Urinary bladder (tissue), 4 donors: ENCODE data around the gene IL3RA. TPM values are rescaled to one million over a fixed set of nuclear protein-coding genes. Genes with fewer than 3 reads are reported as not detected.
"Not testable (repeated sequence)": the region's sequence is repeated elsewhere in the genome, so short reads cannot be mapped to it uniquely, and the experiment has no call there.

Experiments used
- DNase-seq: peaks from one replicate; pipeline ENCODE4 v3.0.0-alpha.2; 2015; ENCODE audit errors: extremely low spot score
- H3K27ac ChIP-seq: one replicate; pipeline ENCODE4 v1.5.1; 2013; ENCODE audit warnings: low read depth, mild to moderate bottlenecking, moderate library complexity
- H3K36me3 ChIP-seq: one replicate; pipeline ENCODE4 v1.6.1; 2013; ENCODE audit warnings: mild to moderate bottlenecking, moderate library complexity; ENCODE audit not compliant: insufficient read depth
- H3K4me1 ChIP-seq: one replicate; pipeline ENCODE4 v1.6.1; 2013; ENCODE audit warnings: mild to moderate bottlenecking, moderate library complexity; ENCODE audit not compliant: insufficient read depth
- H3K4me3 ChIP-seq: one replicate; pipeline ENCODE4 v1.5.1; 2013; ENCODE audit warnings: low read depth, low read length
- WGBS: extraction: QIAGEN DNeasy Blood & Tissue Kit; methylation state at CpG from one replicate; pipeline ENCODE4 v1.1.7; 2013; 5-methylcytosine and 5-hydroxymethylcytosine counted together
- polyA plus RNA-seq: library from polyadenylated mRNA; stranded (reverse); fragments of 200-250 nt; gene quantifications from one replicate; pipeline ENCODE4 v1.2.3, GENCODE V29; 2013
- total RNA-seq: library from RNA; depleted of rRNA; stranded (reverse); fragments of >200 nt; gene quantifications from one replicate; pipeline ENCODE4 v1.2.3, GENCODE V29; 2014
- donor health status: healthy with polysubstance abuse.
- donor health status: healthy.

The IL3RA gene
- total and polyA plus RNA-seq, 2 donors, result 2.5 to 16.7 TPM

DNA sequence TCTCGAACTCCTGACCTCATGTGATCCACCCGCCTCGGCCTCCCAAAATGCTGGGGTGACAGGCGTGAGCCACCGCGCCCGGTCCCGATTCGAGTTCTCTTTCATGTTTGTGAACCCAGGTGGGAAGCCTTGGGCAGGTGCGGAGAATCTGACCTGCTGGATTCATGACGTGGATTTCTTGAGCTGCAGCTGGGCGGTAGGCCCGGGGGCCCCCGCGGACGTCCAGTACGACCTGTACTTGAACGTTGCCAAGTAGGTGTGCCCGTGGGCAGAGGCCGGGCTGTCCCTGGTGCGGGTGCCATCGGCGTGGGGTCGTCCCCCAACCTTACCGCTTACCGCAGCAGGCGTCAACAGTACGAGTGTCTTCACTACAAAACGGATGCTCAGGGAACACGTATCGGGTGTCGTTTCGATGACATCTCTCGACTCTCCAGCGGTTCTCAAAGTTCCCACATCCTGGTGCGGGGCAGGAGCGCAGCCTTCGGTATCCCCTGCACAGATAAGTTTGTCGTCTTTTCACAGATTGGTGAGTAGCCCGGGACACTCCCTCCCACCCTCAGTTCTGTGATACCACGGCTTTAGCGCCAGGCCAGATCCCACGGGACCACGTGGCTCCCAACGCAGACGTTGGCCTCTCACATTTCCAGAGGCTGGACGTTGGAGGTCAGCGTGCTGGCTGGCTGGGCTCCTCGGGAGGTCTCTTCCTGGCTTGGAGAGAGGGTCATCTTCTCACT lies 15.6 kb downstream of the IL3RA start:
- Histone ChIP-seq H3K4me3 (no peak overlapping the region), H3K4me1 (no peaks in the 10 kb centered on the region), H3K27ac (no peak overlapping the region), H3K36me3 (no peaks in the 10 kb centered on the region)
- WGBS, result 91% methylated on average over 49 of the region's 49 CpGs
- DNase-seq, result no peak

DNA sequence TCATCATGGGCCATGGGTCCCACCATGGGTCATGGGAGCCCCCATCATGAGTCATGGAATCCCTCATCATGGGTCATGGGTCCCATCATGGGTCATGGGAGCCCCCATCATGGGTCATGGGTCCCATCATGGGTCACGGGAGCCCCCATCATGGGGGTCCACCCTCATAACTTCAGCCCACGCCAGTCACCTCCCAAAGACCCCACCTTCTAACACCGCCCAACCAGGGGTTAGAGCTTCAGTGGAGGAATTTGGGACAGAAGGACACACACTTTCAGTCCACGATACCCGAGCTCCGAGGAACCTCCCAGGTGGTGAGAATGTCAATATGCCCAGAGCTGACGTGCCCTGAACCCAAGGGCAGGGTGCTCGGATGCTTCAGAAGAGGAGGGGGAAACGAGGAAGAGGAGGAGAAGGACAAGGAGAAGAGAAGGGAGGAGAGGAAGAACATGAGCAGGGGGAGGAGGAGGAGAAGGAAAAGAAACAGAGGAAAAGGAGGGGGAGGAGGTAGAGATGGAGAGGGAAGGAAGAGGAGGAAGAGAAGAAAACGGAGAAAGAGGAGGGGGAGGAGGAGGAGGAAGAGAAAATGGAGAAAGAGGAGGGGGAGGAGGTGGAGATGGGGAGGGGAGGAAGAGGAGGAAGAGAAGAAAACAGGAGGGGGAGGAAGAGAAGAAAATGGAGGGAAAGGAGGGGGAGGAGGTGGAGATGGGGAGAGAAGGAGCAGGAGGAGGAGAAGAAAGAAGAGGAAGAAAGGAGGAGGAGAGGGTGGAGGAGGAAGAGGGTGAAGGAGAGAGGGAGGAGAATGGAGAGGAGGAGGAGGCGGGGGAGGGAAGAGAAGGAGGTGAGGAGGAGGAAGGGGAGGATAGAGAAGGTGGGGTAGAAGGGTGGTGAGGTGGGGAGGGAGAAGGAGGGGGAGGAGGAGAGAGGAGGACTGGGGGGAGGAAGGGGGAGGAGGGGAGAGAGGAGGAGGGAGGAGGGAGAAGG lies 17.7 kb downstream of the IL3RA start:
- WGBS, result 93% methylated on average over 11 of the region's 11 CpGs
- no peak for DNase-seq

DNA sequence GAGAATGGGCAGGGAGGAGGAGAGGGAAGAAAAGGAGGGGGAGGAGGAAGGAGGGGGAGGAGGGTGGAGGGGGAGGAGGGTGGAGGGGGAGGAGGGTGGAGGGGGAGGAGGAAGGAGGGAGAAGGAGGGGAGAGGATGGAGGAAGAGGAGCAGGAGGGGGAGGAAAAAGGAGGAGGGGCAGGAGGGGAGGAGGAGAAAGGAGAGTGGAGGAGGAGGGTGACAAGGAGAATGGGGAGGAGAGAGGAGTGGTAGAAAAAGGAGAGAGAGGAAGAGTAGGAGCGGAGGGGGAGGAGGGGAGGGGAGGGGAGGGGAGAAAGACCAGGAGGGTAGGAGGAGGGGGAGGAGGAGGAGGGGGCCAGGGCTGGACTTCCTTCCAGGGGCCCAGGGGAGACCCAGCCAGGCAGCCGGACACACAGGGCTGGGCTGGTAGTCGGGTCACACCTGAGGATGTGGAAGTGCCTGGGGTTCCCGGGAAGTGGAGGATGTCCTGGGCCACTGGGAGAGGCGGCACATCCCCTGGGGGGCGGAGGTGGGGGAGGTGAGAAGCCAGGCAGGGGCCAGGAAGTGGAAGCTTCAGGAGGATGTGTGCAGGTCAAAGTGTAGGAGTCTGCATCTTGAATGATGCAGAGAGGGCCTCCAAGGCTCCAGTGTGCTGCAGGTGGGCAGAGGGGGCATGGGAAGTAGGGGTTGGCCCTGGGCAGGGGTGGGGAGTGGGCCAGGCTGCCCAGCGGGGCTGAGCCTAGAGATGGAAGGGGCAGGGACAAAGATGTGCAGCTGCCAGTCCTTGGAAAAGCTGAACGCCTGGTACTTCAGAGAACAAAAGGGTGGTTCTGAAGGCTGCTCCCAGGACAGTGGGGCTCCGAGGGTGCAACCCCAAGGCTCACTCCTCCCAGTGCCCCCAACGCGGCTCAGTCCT lies 18.8 kb downstream of the IL3RA start:
- Histone ChIP-seq H3K27ac (no peak overlapping the region), H3K36me3 (no peaks in the 10 kb centered on the region), H3K4me1 (no peaks in the 10 kb centered on the region), H3K4me3 (no peak overlapping the region)
- 35% methylated on average over 11 of the region's 11 CpGs for WGBS
- no peak for DNase-seq

More for the DNA sequence above, 17.7 kb downstream of the IL3RA start:
- Histone ChIP-seq H3K36me3 (no peaks in the 10 kb centered on the region), H3K4me3 (no peak overlapping the region), H3K27ac (no peak overlapping the region), H3K4me1 (no peaks in the 10 kb centered on the region)

DNA sequence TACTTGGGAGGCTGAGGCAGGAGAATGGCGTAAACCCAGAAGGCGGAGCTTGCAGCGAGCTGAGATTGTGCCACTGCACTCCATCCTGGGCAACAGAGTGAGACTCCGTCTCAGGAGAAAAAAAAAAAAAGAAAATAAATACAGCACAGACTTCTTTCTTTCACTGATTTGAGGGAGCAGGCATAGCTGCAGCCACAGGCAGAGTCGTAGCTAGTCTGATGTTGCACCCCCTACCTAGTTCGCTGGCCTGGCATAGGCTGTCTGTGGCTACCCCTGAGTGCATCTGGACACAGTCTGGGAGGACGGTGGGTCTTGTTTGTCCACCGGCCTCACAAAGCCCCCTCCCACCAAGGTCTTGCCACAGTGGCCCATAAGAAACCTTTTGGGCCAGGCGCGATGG lies 21.4 kb downstream of the IL3RA start:
- Histone ChIP-seq H3K4me3 (no peak overlapping the region), H3K36me3 (no peaks in the 10 kb centered on the region), H3K27ac (no peak overlapping the region), H3K4me1 (no peaks in the 10 kb centered on the region)
- whole genome bisulfite sequencing, result 93% methylated on average over 10 of the region's 10 CpGs
- no peak for DNase-seq

DNA sequence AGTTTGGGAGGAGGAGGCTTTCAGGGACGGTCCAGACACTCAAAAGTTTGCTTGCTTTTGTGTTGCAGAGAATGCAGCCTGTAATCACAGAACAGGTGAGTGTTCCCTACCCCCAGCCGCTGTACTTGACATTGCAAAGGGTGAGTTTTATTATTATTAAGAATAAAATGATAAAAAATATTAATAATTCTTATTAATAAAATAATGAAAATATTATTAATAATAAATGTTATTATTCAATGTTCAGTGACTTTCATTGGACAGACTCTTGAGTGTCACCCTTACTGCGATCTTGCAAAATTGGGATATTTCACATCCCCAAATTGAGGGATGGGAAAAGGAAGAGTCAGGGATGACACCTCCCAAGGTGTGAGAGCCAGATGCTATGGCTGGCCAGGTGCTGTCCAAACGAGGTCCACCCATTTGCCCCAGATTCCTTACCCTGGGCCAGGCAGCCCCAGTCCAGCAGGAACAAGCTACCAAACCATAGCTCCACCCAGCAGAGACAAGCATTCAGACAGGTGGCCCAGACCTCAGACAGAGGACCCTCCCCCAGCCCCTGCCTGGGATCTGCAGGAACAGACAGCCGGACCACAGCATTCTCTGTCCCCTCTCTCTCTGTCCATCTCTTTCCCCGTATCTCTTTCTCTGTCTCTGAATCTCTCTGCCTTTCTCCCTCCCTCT lies 22.4 kb downstream of the IL3RA start:
- Histone ChIP-seq H3K4me1 (no peaks in the 10 kb centered on the region), H3K4me3 (no peak overlapping the region), H3K36me3 (no peaks in the 10 kb centered on the region), H3K27ac (no peak overlapping the region)
- WGBS, result 81% methylated on average over 6 of the region's 6 CpGs
- no peak for DNase-seq

DNA sequence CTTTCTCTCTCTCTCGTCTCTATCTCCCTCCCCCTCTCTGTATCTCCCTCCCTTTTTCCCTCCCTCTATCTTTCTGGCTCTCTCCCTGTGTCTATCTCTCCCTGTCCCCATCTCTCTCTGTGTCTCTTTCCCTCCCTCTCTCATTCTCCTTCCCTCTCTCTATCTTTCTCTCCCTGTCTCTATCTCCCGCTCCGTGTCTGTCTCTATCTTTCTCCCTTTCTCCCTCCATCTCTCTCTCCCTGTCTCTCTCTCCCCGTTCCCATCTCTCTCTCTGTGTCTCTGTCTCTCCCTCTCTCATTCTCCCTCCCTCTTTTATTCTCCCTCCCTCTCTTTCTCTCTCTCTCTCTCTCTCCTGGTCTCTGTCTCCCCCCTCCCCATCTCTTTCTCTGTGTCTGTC lies 22.9 kb downstream of the IL3RA start:
- WGBS, result 61% methylated on average over 4 of the region's 4 CpGs
- H3K36me3 ChIP-seq, result no peaks in the 10 kb centered on the region

DNA sequence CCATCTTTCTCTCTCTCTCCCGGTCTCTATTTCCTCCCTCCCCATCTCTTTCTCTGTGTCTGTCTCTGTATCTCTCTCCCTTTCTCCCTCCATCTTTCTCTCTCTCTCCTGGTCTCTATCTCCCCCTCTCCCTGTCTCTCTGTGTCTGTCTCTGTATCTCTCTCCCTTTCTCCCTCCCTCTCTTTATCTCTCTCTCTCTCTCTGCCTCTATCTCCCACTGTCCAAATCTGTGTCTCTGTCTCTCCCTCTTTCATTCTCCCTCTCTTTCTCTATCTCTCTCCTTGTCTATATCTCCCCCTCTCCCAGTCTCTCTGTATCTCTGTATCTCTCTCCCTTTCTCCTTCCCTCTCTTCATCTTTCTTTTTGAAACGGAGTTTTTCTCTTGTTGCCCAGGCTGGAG lies 23.6 kb downstream of the IL3RA start:
- no peak overlapping the region for H3K4me3 ChIP-seq
- H3K36me3 ChIP-seq, result no peaks in the 10 kb centered on the region
- 72% methylated on average over 2 of the region's 2 CpGs for WGBS
- H3K4me1 ChIP-seq, result no peaks in the 10 kb centered on the region
- no peak overlapping the region for H3K27ac ChIP-seq
- DNase-seq, result no peak

More for the DNA sequence above, 22.9 kb downstream of the IL3RA start:
- DNase-seq, result no peak
- no peaks in the 10 kb centered on the region for H3K4me1 ChIP-seq
- H3K4me3 ChIP-seq, result no peak overlapping the region
- H3K27ac ChIP-seq, result no peak overlapping the region

DNA sequence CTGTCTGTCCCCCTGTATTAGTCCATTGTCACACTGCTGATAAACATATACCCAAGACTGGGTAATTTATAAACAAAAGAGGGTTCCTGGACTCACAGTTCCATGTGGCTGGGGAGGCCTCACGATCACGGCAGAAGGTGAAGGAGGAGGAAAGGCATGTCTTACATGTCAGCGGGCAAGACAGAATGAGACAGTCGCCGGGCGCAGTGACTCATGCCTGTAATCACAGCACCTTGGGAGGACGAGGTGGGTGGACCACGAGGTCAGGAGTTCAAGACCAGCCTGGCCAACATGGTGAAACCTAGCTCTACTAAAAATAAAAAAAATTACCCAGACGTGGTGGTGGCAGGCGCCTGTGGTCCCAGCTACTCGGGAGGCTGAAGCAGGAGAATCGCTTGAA lies 24.7 kb downstream of the IL3RA start:
- no peaks in the 10 kb centered on the region for H3K36me3 ChIP-seq
- no peak for DNase-seq
- no peaks in the 10 kb centered on the region for H3K4me1 ChIP-seq
- WGBS, result 76% methylated on average over 12 of the region's 12 CpGs
- H3K4me3 ChIP-seq, result no peak overlapping the region
- H3K27ac ChIP-seq, result no peak overlapping the region

DNA sequence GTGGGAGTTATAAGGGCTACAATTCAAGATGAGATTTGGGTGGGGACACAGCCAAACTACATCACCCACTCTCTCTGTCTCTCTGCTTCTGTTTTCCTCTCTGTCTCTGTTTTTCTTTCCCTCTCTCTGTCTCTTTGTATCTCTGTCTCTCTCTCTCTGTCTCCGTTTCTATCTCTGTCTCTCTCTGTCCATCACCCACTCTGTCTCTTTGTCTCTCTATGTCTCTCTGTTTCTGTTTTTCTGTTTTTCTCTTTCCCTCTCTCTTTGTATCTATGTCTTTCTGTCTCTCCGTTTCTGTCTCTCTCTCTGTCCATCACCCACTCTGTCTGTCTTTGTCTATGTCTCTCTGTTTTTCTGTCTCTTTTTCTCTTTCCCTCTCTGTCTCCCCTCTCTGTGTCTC lies 25.3 kb downstream of the IL3RA start:
- Histone ChIP-seq H3K27ac (no peak overlapping the region), H3K4me1 (no peaks in the 10 kb centered on the region), H3K4me3 (no peak overlapping the region), H3K36me3 (no peaks in the 10 kb centered on the region)
- DNase-seq, result no peak
- 90% methylated on average over 2 of the region's 2 CpGs for WGBS

DNA sequence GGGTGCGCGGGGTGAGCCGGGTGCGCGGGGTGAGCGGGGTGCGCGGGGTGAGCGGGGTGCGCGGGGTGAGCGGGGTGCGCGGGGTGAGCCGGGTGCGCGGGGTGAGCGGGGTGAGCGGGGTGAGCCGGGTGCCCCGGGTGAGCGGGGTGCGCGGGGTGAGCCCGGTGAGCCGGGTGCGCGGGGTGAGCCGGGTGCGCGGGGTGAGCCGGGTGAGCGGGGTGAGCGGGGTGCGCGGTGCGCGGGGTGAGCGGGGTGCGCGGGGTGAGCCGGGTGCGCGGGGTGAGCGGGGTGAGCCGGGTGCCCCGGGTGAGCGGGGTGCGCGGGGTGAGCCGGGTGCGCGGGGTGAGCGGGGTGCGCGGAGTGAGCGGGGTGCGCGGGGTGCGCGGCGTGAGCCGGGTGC lies 29.8 kb downstream of the IL3RA start:
- H3K4me1 ChIP-seq, H3K36me3 ChIP-seq, H3K27ac ChIP-seq, DNase-seq, H3K4me3 ChIP-seq: not testable (repeated sequence)
- 91% methylated on average over 20 of the region's 63 CpGs for WGBS

DNA sequence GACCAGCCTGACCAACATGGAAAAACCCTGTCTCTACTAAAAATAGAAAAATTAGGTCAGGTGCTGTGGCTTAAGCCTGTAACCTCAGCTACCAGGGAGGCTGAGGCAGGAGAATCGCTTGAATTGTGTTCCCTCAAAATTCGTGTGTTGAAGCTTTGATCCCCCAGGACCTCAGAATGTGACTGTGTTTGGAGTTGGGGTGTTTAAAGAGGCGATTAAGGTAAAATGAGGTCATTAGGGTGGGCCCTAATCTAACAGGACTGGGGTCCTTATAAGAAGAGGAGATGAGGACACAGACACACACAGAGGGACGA lies 31.8 kb downstream of the IL3RA start:
- no peak for DNase-seq
- 78% methylated on average over 4 of the region's 4 CpGs for WGBS
- no peaks in the 10 kb centered on the region for H3K36me3 ChIP-seq
- H3K27ac ChIP-seq, result no peak overlapping the region
- no peaks in the 10 kb centered on the region for H3K4me1 ChIP-seq
- no peak overlapping the region for H3K4me3 ChIP-seq

DNA sequence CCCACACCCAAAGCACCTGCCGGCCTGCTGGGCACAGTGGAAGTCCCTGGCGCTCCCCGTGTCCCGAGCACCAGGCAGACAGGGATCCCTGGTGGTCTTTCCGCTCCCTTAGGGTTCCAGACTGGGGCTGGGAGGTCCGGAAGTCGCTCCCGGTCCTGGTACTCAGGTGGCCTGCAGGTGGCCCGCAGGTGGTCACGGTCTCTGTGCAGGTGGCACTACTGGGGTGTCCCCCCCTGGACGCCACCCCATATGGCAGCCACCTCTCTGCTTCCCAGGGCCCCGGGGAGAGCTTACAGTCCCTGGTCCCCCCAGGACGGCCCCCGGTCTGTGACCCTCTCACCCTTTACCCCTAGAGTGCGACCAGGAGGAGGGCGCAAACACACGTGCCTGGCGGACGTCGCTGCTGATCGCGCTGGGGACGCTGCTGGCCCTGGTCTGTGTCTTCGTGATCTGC lies 41.7 kb downstream of the IL3RA start:
- no peak for DNase-seq
- no peak overlapping the region for H3K27ac ChIP-seq

More for the DNA sequence above, 41.7 kb downstream of the IL3RA start:
- 91% methylated on average over 24 of the region's 24 CpGs for WGBS
- Histone ChIP-seq H3K36me3 (no peaks in the 10 kb centered on the region), H3K4me3 (no peak overlapping the region), H3K4me1 (no peaks in the 10 kb centered on the region)
